ENCODE measurements around the gene HIRIP3.

Gene HIRIP3

DNA sequence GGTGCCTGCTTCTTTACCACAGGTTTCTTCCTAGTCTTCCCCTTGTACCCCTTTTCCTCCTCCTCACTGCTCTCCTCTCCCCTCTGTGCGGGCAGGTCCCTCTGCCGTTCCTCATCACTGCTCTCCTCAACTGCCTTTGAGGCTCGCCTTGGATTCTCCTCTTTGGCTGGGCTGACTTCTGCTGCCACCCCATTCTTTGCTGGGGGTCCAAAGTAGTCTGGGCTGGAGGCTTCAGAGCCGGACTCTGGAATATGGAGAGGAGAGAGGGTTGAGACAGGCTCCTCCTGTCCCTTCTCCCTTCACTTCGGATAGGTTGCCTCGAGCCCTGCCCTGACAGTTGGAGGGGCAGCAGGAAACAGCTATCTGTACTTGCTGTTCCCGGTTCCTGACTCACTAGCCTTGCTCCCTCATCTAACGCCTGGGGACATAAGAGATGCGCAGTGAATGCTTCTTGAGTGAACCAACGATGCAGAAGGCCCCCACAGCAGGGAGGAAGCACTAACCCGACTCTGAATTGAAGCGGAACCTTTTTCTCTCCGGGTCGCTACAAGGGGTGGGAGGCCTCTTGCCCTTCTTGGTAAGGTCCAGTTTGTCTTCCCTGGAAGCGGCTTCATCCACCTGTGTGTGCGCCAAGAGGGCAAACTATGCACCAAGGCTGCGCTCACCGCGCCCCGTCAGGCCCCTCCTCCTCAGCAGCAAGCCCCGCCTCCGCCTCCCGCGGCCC, 655 bp downstream of the HIRIP3 start:
- H3K4me3 ChIP-seq (replicated peaks; ENCODE audit: low read depth, low read length): peak overlapping the region; percentile 68
- peak; percentile 36 for DNase-seq (ENCODE audit: low read depth)
- TF ChIP-seq, protein P1, sequence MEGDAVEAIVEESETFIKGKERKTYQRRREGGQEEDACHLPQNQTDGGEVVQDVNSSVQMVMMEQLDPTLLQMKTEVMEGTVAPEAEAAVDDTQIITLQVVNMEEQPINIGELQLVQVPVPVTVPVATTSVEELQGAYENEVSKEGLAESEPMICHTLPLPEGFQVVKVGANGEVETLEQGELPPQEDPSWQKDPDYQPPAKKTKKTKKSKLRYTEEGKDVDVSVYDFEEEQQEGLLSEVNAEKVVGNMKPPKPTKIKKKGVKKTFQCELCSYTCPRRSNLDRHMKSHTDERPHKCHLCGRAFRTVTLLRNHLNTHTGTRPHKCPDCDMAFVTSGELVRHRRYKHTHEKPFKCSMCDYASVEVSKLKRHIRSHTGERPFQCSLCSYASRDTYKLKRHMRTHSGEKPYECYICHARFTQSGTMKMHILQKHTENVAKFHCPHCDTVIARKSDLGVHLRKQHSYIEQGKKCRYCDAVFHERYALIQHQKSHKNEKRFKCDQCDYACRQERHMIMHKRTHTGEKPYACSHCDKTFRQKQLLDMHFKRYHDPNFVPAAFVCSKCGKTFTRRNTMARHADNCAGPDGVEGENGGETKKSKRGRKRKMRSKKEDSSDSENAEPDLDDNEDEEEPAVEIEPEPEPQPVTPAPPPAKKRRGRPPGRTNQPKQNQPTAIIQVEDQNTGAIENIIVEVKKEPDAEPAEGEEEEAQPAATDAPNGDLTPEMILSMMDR (IDR thresholded peaks at IDR 0.05; ENCODE audit: low read length, missing control alignments): no peak

DNA sequence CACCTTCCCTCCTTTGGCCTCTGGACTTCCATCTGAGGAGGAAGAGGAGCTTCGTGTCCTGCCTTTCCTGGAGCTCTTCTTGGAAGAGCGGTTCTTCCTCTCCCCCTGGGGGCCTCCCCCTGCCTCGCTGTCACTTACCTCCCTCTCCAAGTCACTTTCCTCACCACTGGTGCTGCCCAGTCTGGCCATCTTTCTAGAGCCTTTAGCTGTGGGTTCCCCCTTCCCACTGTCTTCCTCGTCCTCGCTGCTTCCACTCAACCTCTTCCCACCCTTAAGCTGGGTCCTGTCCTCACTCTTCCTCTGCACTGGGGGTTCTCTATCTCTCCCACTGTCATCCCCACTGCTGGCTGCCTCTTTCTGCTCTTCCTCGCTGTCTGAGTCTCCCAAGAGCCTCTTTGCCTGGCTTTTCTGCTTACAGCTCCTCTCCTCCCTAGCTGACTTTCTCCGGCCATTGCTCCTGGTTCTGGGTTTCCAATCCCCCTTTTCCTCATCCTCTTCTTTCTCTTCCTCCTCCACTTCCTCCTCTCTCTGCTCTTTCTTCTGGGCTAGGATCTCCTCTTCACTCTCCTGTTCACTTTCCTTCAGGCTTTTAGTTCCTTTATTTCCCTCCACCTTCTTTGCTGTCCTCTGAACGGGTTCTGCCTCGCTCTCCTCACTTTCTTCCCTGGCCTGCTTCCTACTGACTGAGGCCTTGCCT, 1.4 kb downstream of the HIRIP3 start:
- DNase-seq (ENCODE audit: low read depth): no peak
- no peak overlapping the region for H3K4me3 ChIP-seq (replicated peaks; ENCODE audit: low read depth, low read length)

DNA sequence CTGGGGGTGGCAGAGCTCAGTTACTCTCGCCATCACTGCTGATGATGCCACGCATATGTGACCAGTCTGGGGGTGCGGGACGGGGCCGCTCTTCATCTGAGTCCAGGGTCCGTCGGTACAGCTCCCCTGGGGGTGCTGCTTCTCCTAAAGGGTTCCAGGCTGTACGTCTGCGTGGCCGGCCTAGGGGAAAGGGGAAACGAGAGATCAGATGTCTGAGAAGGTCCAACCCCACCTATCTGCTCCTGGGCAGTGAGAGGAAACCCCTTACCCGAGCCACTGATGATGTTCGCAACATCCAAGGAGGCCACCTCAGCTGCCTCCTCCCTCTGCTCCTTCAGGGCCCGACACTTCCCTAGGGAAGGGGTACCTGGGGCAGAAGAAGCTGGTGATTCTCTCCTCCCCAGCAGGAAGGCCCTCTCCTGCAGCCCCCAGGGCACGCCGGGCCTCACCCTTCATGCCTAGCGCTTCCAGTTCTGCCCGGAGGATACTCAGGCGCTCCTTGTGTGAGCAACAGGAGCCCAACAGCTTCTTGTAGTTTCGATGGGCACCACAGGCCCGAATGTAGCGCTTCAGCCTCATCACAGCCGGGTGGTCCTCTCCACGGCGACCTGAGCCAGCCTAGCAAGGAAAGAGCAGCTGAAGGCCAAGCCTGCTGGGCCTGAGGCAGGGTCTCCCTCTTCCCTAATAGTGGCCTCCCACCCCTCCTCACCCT, 2.1 kb downstream of the HIRIP3 start:
- H3K4me3 ChIP-seq (replicated peaks; ENCODE audit: low read depth, low read length): no peak overlapping the region
- TF ChIP-seq, protein P1 (IDR thresholded peaks at IDR 0.05; ENCODE audit: low read length, missing control alignments): no peak
- DNase-seq (ENCODE audit: low read depth): no peak

More for the DNA sequence above, 1.4 kb downstream of the HIRIP3 start:
- TF ChIP-seq, protein P1 (IDR thresholded peaks at IDR 0.05; ENCODE audit: low read length, missing control alignments): no peak

DNA sequence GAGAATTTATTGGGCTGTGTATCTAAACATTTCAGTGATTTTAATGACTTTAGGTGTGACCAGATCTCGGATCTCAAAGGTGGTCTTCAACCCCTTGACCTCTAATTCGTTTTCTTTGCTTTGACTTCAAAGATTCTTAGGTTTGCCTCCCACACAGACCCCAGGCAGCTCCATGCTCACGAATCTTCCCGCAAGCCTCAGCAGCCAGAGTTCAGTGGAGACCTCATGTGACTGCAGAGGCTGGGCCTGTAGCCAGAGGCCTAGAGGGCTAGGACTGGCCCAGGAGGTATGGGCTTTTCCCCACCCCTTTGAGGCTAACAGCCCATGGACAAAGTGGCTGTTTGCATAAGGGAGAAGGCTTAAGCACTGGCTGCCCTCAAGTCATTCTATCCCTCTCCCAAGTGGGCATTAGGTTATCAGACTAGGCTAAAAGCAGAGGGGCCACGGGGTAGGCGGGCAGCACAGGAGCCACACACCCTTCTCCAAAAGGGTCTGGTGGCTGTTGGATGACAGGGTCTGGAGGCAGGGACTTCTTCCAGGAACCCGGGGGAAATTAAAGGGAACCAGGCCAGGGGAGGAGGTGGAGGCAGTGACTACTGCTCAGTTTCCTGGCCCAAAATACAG, 3.0 kb downstream of the HIRIP3 start:
- peak; percentile 39 for DNase-seq (ENCODE audit: low read depth)
- TF ChIP-seq, protein P1 (IDR thresholded peaks at IDR 0.05; ENCODE audit: low read length, missing control alignments): no peak
- no peak overlapping the region for H3K4me3 ChIP-seq (replicated peaks; ENCODE audit: low read depth, low read length)

DNA sequence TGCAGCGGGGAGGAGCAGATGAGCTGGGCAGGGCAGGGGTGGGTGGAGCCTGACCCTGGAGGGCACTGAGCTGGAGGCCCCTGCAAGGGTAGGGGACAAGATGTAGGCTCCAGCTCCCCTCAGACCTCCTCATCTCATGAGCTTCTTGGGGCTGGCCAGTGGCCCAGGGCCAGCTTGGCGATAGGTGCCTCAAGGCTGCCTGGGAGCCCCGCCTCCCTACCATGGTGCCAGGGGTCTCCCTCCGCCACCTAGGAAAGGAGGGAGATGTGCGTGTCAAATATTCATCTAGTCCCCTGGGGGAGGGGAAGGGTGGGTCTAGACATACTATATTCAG, 3.9 kb downstream of the HIRIP3 start:
- TF ChIP-seq, protein P1 (IDR thresholded peaks at IDR 0.05; ENCODE audit: low read length, missing control alignments): no peak
- H3K4me3 ChIP-seq (replicated peaks; ENCODE audit: low read depth, low read length): no peak overlapping the region
- no peak for DNase-seq (ENCODE audit: low read depth)

DNA sequence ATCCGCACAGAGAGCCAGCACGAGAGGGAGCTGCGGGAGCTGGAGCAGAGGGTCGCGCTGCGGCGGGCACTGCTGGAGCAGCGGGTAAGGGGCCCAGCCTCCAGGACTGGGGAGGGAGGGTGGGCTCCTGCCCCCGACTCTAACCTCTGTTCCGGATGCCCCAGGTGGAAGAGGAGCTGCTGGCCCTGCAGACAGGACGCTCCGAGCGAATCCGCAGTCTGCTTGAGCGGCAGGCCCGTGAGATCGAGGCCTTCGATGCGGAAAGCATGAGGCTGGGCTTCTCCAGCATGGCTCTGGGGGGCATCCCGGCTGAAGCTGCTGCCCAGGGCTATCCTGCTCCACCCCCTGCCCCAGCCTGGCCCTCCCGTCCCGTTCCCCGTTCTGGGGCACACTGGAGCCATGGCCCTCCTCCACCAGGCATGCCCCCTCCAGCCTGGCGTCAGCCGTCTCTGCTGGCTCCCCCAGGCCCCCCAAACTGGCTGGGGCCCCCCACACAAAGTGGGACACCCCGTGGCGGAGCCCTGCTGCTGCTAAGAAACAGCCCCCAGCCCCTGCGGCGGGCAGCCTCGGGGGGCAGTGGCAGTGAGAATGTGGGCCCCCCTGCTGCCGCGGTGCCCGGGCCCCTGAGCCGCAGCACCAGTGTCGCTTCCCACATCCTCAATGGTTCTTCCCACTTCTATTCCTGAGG, 4.4 kb downstream of the HIRIP3 start:
- H3K4me3 ChIP-seq (replicated peaks; ENCODE audit: low read depth, low read length): no peak overlapping the region
- no peak for DNase-seq (ENCODE audit: low read depth)
- TF ChIP-seq, protein P1 (IDR thresholded peaks at IDR 0.05; ENCODE audit: low read length, missing control alignments): no peak
